Epithelial cell of proximal tubule (primary cell): ENCODE results near the gene GFAP. TPM values are rescaled to one million over a fixed set of nuclear protein-coding genes. Genes with fewer than 3 reads are reported as not detected.
A peak's percentile ranks its signal among the peaks of the same experiment; 100 is the strongest.

ENCODE experiments used
- DNase-seq: peaks from one replicate; pipeline ENCODE4 v3.0.0-alpha.2; 2011; ENCODE audit warnings: low read depth
- H3K4me3 ChIP-seq: 2 replicates; pipeline ENCODE4 v1.5.1; 2011; ENCODE audit warnings: low read depth, mild to moderate bottlenecking, low read length
- total RNA-seq: library from RNA; depleted of rRNA; stranded (reverse); fragments of >200 nt; gene quantifications from 2 replicates; pipeline ENCODE4 v1.2.3, GENCODE V29; 2015
- TF ChIP-seq, protein P1 (sequence below): conservative IDR thresholded peaks from 2 replicates; pipeline ENCODE4 v1.5.1; 2012; ENCODE audit warnings: low read depth, mild to moderate bottlenecking, low read length

GFAP gene
- total RNA-seq, 1 donor from 2014 or later: 0.58 TPM

DNA sequence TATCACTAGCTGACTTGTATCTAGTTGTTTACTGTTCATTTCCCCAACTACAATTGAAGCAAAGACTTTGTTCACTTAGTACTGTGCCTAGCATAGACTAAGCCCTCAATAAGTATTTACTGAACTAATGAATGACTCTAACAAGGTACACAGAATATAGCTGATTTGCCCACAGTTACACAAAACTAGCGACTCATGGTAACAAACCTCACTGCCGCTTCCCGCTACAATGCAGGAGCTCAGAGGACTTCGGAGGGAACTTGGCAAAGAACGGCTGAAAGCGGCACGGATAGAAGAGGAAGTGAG, 16.6 kb downstream of the GFAP start:
- no peak for DNase-seq
- TF ChIP-seq, protein P1, sequence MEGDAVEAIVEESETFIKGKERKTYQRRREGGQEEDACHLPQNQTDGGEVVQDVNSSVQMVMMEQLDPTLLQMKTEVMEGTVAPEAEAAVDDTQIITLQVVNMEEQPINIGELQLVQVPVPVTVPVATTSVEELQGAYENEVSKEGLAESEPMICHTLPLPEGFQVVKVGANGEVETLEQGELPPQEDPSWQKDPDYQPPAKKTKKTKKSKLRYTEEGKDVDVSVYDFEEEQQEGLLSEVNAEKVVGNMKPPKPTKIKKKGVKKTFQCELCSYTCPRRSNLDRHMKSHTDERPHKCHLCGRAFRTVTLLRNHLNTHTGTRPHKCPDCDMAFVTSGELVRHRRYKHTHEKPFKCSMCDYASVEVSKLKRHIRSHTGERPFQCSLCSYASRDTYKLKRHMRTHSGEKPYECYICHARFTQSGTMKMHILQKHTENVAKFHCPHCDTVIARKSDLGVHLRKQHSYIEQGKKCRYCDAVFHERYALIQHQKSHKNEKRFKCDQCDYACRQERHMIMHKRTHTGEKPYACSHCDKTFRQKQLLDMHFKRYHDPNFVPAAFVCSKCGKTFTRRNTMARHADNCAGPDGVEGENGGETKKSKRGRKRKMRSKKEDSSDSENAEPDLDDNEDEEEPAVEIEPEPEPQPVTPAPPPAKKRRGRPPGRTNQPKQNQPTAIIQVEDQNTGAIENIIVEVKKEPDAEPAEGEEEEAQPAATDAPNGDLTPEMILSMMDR: no peak
- H3K4me3 ChIP-seq: peak overlapping the region; percentile 79

DNA sequence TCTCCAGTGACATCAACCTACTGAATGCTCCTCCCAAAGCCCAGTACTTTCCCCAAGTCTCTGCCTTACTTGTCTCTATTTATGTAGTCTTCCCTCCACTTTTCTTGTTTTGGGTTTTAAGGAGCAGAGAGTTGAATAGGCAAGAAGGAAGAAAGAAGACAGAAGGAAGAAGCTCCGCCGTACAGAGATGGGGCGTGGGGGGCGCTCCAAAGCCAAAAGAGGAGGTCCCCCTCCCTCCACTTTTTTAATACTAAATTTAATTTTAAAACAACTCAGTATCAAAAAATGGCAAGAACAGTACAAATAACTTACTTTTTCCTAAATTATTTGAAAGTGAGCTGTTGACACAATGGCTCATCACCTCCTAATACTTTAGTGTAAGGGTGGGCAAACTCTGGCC, 20.7 kb downstream of the GFAP start:
- no peak for DNase-seq
- TF ChIP-seq, protein P1: no peak
- no peak overlapping the region for H3K4me3 ChIP-seq

DNA sequence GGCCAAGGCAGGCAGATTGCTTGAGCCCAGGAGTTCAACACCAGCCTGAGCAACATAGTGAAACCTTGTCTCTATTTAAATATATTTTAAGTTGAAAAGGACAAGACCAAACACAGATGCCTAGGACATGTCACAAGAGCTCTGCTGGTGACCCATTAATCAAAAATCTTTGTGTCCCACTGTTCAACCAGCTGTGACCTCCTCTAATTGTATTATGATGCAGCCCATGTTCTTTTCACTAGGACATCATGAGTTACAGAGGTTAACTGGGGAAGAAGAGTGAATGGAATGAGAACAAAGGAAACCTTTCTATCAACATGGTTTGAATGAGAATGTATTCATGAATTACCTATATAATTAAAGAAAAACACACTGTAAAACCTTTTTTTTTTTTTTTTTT, 23.1 kb downstream of the GFAP start:
- TF ChIP-seq, protein P1: no peak
- no peak for DNase-seq
- no peak overlapping the region for H3K4me3 ChIP-seq

DNA sequence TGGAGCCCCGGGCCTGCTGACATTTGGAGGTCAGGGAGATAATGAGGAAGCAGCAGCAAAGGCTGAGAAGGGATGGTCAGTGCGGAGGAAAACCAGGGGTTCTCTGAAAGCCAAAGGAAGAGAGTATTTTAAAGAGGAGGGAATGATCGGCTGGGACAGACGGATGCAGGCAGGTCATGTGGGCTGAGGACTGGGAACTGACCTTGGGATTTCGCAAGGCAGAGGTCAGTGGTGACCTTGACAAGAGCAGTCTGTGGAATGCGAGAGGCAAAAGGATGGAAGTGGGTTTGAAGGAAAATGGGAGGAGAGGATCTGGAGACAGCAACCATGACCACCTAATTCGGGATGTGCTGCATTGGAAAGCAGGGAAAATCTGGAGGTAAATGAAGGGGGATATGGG, 26.3 kb downstream of the GFAP start:
- TF ChIP-seq, protein P1: no peak
- no peak overlapping the region for H3K4me3 ChIP-seq
- DNase-seq: no peak

DNA sequence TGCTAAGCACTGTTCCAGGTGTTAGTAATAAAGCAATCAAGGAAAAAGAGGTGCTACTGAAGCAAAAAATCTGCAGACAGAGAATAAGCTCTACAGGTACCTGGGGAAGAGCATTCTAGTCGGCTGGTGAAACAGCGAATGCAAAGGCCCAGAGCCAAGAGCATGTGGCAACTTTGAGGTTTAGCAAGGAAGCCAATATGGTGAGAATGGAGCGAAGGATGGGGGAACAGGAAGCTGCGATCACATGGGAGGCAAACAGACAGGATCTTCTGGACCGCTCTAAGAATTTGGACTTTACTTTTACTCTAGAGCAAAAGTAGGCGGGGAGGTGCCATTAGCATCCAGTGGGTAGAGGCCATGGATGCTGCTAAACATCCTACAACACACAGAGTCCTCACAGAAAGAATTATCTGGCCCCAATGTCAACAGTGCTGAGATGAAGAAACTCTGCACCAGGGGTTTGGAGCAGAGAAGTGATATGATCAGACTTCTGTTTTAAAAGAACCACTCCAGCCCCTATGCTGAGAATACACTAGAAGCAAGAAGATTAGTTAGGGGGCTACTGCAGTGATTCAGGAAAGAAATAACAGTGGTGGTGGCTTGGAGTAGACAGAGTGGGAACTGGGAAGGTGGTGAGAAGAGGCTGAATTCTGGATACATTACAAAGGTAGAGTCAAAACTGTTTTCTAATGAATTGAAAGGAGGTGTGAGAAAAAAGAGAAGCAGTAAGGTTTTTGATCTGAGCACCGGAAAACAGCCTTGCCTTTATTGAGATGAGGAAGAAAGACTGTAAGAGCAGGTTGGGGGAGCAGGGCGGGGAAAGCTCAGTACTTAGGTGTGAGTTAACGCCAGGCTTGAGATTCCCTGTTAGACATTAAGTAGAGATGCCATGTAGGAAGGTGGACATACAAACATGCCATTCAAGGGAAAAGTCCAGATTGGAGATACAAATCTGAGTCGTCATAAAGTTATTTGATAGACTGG, 27.0 kb downstream of the GFAP start:
- DNase-seq: no peak
- H3K4me3 ChIP-seq: no peak overlapping the region
- TF ChIP-seq, protein P1: no peak

DNA sequence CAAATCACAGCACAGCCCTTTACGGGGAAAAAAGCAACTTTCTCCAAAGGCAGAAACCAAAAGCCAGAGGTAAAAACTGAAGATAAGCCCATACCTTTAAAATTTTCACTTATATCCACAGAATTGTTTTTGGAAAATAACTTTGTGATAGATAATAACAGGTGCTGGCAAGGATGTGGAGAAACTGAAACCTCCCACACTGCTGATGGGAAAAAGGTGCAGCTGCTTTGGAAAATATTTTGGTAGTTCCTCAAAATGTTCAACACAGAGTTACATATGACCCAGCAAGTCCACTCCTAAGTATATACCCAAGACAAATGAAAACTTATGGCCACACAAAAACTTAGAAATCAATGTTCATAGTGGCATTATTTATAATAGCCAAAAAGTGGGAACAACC, 28.3 kb downstream of the GFAP start:
- DNase-seq: no peak
- H3K4me3 ChIP-seq: no peak overlapping the region
- TF ChIP-seq, protein P1: no peak

DNA sequence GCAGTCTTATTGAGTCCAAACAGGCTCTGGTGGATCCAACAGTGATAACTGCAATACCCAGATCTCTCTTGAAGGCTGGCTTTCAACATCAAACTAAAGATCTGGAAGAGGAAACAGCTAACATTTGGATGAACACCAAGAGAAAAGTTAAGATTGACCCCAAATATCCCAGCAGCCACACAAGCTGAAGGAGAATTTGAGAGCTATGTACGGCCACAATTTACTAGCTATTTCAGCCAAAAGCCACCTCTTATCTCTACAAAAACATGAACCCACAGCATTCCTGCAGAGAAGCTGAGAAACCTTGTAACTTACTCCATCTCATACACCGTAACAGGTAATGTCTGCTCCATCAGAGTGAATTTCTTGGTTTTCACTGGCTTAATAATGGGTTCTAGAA, 30.4 kb downstream of the GFAP start:
- TF ChIP-seq, protein P1: no peak
- DNase-seq: no peak
- no peak overlapping the region for H3K4me3 ChIP-seq
